ENCODE data around the gene KNOP1. TPM values are rescaled to one million over a fixed set of nuclear protein-coding genes. Genes with fewer than 3 reads are reported as not detected.

The KNOP1 gene
- total RNA-seq, 1 donor from 2014 or later = 29.2 TPM

- no peak for DNase-seq (ENCODE audit: low spot score)
- Mint-ChIP-seq H3K4me3 (ENCODE audit: low read depth) (no peak overlapping the region), H3K4me1 (ENCODE audit: low read depth) (no peaks in the 10 kb centered on the region), H3K27me3 (ENCODE audit: low read depth) (no peaks in the 10 kb centered on the region), H3K36me3 (ENCODE audit: low read depth) (peaks cover 49% of the 10 kb centered on the region), H3K27ac (no peak overlapping the region), H3K9me3 (no peaks in the 10 kb centered on the region)
- intact Hi-C loops (cut with micrococcal nuclease) = no loop called here
Observed at GRCh38 chr16:19709381-19710136, 8.5 kb downstream of the KNOP1 start.

GRCh38 chr16:19708296-19709205, 9.5 kb downstream of the KNOP1 start:
- H3K27me3 Mint-ChIP-seq (ENCODE audit: low read depth) = no peaks in the 10 kb centered on the region
- H3K4me3 Mint-ChIP-seq (ENCODE audit: low read depth) = no peak overlapping the region
- no peaks in the 10 kb centered on the region for H3K4me1 Mint-ChIP-seq (ENCODE audit: low read depth)
- intact Hi-C loops (cut with micrococcal nuclease) = no loop called here
- H3K36me3 Mint-ChIP-seq (ENCODE audit: low read depth) = peaks cover 49% of the 10 kb centered on the region
- no peak overlapping the region for H3K27ac Mint-ChIP-seq
- H3K9me3 Mint-ChIP-seq = no peaks in the 10 kb centered on the region
- no peak for DNase-seq (ENCODE audit: low spot score)

- H3K27me3 Mint-ChIP-seq (ENCODE audit: low read depth) = no peaks in the 10 kb centered on the region
- no peak overlapping the region for H3K4me3 Mint-ChIP-seq (ENCODE audit: low read depth)
- no peaks in the 10 kb centered on the region for H3K9me3 Mint-ChIP-seq
- no peak overlapping the region for H3K27ac Mint-ChIP-seq
- H3K4me1 Mint-ChIP-seq (ENCODE audit: low read depth) = no peaks in the 10 kb centered on the region
- peaks cover 53% of the 10 kb centered on the region for H3K36me3 Mint-ChIP-seq (ENCODE audit: low read depth)
- no peak for DNase-seq (ENCODE audit: low spot score)
- intact Hi-C loops (cut with micrococcal nuclease) = no loop called here
Observed at GRCh38 chr16:19707569-19708295, 10.3 kb downstream of the KNOP1 start.

GRCh38 chr16:19706846-19707245, 11.2 kb downstream of the KNOP1 start:
- no peak overlapping the region for H3K4me3 Mint-ChIP-seq (ENCODE audit: low read depth)
- intact Hi-C loops (cut with micrococcal nuclease) = no loop called here
- H3K36me3 Mint-ChIP-seq (ENCODE audit: low read depth) = peaks cover 58% of the 10 kb centered on the region

GRCh38 chr16:19705843-19706242, 12.2 kb downstream of the KNOP1 start:
- no peaks in the 10 kb centered on the region for H3K9me3 Mint-ChIP-seq
- no peak overlapping the region for H3K4me3 Mint-ChIP-seq (ENCODE audit: low read depth)
- H3K36me3 Mint-ChIP-seq (ENCODE audit: low read depth) = peaks cover 64% of the 10 kb centered on the region
- intact Hi-C loops (cut with micrococcal nuclease) = no loop called here
- no peak for DNase-seq (ENCODE audit: low spot score)
- no peaks in the 10 kb centered on the region for H3K27me3 Mint-ChIP-seq (ENCODE audit: low read depth)
- no peak overlapping the region for H3K27ac Mint-ChIP-seq
- no peaks in the 10 kb centered on the region for H3K4me1 Mint-ChIP-seq (ENCODE audit: low read depth)

More at GRCh38 chr16:19706846-19707245, 11.2 kb downstream of the KNOP1 start:
- Mint-ChIP-seq H3K27ac (no peak overlapping the region), H3K9me3 (no peaks in the 10 kb centered on the region), H3K27me3 (ENCODE audit: low read depth) (no peaks in the 10 kb centered on the region), H3K4me1 (ENCODE audit: low read depth) (no peaks in the 10 kb centered on the region)
- no peak for DNase-seq (ENCODE audit: low spot score)

- Mint-ChIP-seq H3K27me3 (ENCODE audit: low read depth) (no peaks in the 10 kb centered on the region), H3K36me3 (ENCODE audit: low read depth) (peaks cover 71% of the 10 kb centered on the region), H3K9me3 (no peaks in the 10 kb centered on the region), H3K27ac (no peak overlapping the region), H3K4me3 (ENCODE audit: low read depth) (no peak overlapping the region), H3K4me1 (ENCODE audit: low read depth) (no peaks in the 10 kb centered on the region)
- intact Hi-C loops (cut with micrococcal nuclease) = no loop called here
- DNase-seq (ENCODE audit: low spot score) = no peak
Observed at GRCh38 chr16:19705146-19705501, 12.9 kb downstream of the KNOP1 start.

GRCh38 chr16:19704321-19705145, 13.5 kb downstream of the KNOP1 start:
- no peak overlapping the region for H3K4me3 Mint-ChIP-seq (ENCODE audit: low read depth)
- no peaks in the 10 kb centered on the region for H3K4me1 Mint-ChIP-seq (ENCODE audit: low read depth)
- DNase-seq (ENCODE audit: low spot score) = no peak
- no peaks in the 10 kb centered on the region for H3K27me3 Mint-ChIP-seq (ENCODE audit: low read depth)
- intact Hi-C loops (cut with micrococcal nuclease) = no loop called here
- H3K36me3 Mint-ChIP-seq (ENCODE audit: low read depth) = peaks cover 72% of the 10 kb centered on the region
- no peaks in the 10 kb centered on the region for H3K9me3 Mint-ChIP-seq
- H3K27ac Mint-ChIP-seq = no peak overlapping the region

GRCh38 chr16:19703172-19703889, 14.7 kb downstream of the KNOP1 start:
- peaks cover 7% of the 10 kb centered on the region for H3K4me1 Mint-ChIP-seq (ENCODE audit: low read depth)
- intact Hi-C loops (cut with micrococcal nuclease) = no loop called here
- no peak overlapping the region for H3K4me3 Mint-ChIP-seq (ENCODE audit: low read depth)
- no peak for DNase-seq (ENCODE audit: low spot score)
- peaks cover 73% of the 10 kb centered on the region for H3K36me3 Mint-ChIP-seq (ENCODE audit: low read depth)
- no peak overlapping the region for H3K27ac Mint-ChIP-seq
- no peaks in the 10 kb centered on the region for H3K27me3 Mint-ChIP-seq (ENCODE audit: low read depth)
- no peaks in the 10 kb centered on the region for H3K9me3 Mint-ChIP-seq

GRCh38 chr16:19701091-19701490, 16.9 kb downstream of the KNOP1 start:
- no peaks in the 10 kb centered on the region for H3K27me3 Mint-ChIP-seq (ENCODE audit: low read depth)
- peaks cover 17% of the 10 kb centered on the region for H3K4me1 Mint-ChIP-seq (ENCODE audit: low read depth)
- no peaks in the 10 kb centered on the region for H3K9me3 Mint-ChIP-seq
- DNase-seq (ENCODE audit: low spot score) = no peak
- no peak overlapping the region for H3K27ac Mint-ChIP-seq
- H3K4me3 Mint-ChIP-seq (ENCODE audit: low read depth) = no peak overlapping the region
- peaks cover 76% of the 10 kb centered on the region for H3K36me3 Mint-ChIP-seq (ENCODE audit: low read depth)
- intact Hi-C loops (cut with micrococcal nuclease) = no loop called here

- Mint-ChIP-seq H3K4me1 (ENCODE audit: low read depth) (peaks cover 18% of the 10 kb centered on the region), H3K36me3 (ENCODE audit: low read depth) (peaks cover 69% of the 10 kb centered on the region), H3K4me3 (ENCODE audit: low read depth) (no peak overlapping the region), H3K9me3 (no peaks in the 10 kb centered on the region), H3K27ac (no peak overlapping the region), H3K27me3 (ENCODE audit: low read depth) (no peaks in the 10 kb centered on the region)
- DNase-seq (ENCODE audit: low spot score) = no peak
- intact Hi-C loops (cut with micrococcal nuclease) = no loop called here
Observed at GRCh38 chr16:19700319-19700781, 17.7 kb downstream of the KNOP1 start.

- no peak for DNase-seq (ENCODE audit: low spot score)
- H3K9me3 Mint-ChIP-seq = no peaks in the 10 kb centered on the region
- H3K27me3 Mint-ChIP-seq (ENCODE audit: low read depth) = no peaks in the 10 kb centered on the region
- H3K4me3 Mint-ChIP-seq (ENCODE audit: low read depth) = no peak overlapping the region
- peaks cover 66% of the 10 kb centered on the region for H3K36me3 Mint-ChIP-seq (ENCODE audit: low read depth)
- H3K4me1 Mint-ChIP-seq (ENCODE audit: low read depth) = peaks cover 18% of the 10 kb centered on the region
- H3K27ac Mint-ChIP-seq = no peak overlapping the region
- intact Hi-C loops (cut with micrococcal nuclease) = no loop called here
Observed at GRCh38 chr16:19699472-19699871, 18.6 kb downstream of the KNOP1 start.

All from activated T-helper 2 cell treated with anti-CD3 and anti-CD28 coated beads, Interferon-gamma antibody, Interleukin-2, Interleukin-4, amounts not matched to agents 10 μg/mL and 5 μg/mL and 100 μg/mL, durations not matched to agents 14 hours and 24 hours and 36 hours (primary cell).